Activated naive CD4-positive, alpha-beta T cell treated with anti-CD3 and anti-CD28 coated beads for 36 hours (primary cell): Measurements from ENCODE around the gene HKDC1. TPM values are rescaled to one million over a fixed set of nuclear protein-coding genes. Genes with fewer than 3 reads are reported as not detected.
"Not testable (repeated sequence)": the region's sequence is repeated elsewhere in the genome, so short reads cannot be mapped to it uniquely, and the experiment has no call there.

ENCODE experiments used
- CTCF ChIA-PET: fragments of 350-600 bp; sonication (Branson Sonifier 250); formaldehyde crosslinking; loops from one replicate; lab custom pipeline; 2021; ENCODE audit warnings: antibody characterized with exemption; lab: Charles Lee
- DNase-seq: peaks from one replicate; pipeline ENCODE4 v3.0.0-alpha.2; 2020
- H3K27ac Mint-ChIP-seq: one replicate; pipeline ENCODE4 v1.8.0; 2021; ENCODE audit warnings: mild to moderate bottlenecking, mixed read lengths
- H3K27me3 Mint-ChIP-seq: one replicate; pipeline ENCODE4 v1.8.0; 2021; ENCODE audit warnings: low read depth, mixed read lengths
- H3K36me3 Mint-ChIP-seq: one replicate; pipeline ENCODE4 v1.8.0; 2021; ENCODE audit warnings: low read depth, mixed read lengths
- H3K4me1 Mint-ChIP-seq: one replicate; pipeline ENCODE4 v1.8.0; 2021; ENCODE audit warnings: low read depth, mixed read lengths
- H3K4me3 Mint-ChIP-seq: one replicate; pipeline ENCODE4 v1.8.0; 2021; ENCODE audit warnings: mild to moderate bottlenecking, moderate library complexity, mixed read lengths
- H3K9me3 Mint-ChIP-seq: one replicate; pipeline ENCODE4 v1.8.0; 2021; ENCODE audit warnings: mixed read lengths
- intact Hi-C: fragments of 100-400 bp; cut with micrococcal nuclease; formaldehyde crosslinking; loops from one replicate; pipeline ENCODE4 v1.15.1; 2023
- total RNA-seq, 2 experiments: library from RNA; stranded (reverse); gene quantifications; one replicate each; pipeline ENCODE4 v1.2.3, GENCODE V29; 2021

HKDC1 gene
- total RNA-seq, 2 experiments from 2014 or later: 1.5 to 1.6 TPM

- no peaks in the 10 kb centered on the region for H3K9me3 Mint-ChIP-seq
- intact Hi-C loops: no loop called here
- DNase-seq: no peak
- H3K4me3 Mint-ChIP-seq: no peak overlapping the region
- no peaks in the 10 kb centered on the region for H3K4me1 Mint-ChIP-seq
- H3K27ac Mint-ChIP-seq: no peak overlapping the region
- peaks cover 5% of the 10 kb centered on the region for H3K36me3 Mint-ChIP-seq
- CTCF ChIA-PET: interaction anchor here (0.6 to 2.2 kb wide), 3 partner anchors 8 to 72 kb away, joined by 3 to 5 read pairs (median 4); no protein-coding TSS in a partner anchor
- no peaks in the 10 kb centered on the region for H3K27me3 Mint-ChIP-seq
These were observed 26.6 kb downstream of the HKDC1 start for GRCh38 chr10:69246581-69247312.

GRCh38 chr10:69247313-69247710, 27.2 kb downstream of the HKDC1 start:
- Mint-ChIP-seq H3K9me3 (no peaks in the 10 kb centered on the region), H3K27ac (no peak overlapping the region), H3K27me3 (no peaks in the 10 kb centered on the region), H3K36me3 (peaks cover 6% of the 10 kb centered on the region), H3K4me3 (no peak overlapping the region), H3K4me1 (no peaks in the 10 kb centered on the region)
- CTCF ChIA-PET: interaction anchor here (0.6 to 2.2 kb wide), 2 partner anchors 9 to 73 kb away, joined by 3 to 5 read pairs; no protein-coding TSS in a partner anchor
- DNase-seq: no peak
- intact Hi-C loops: no loop called here

- Mint-ChIP-seq H3K27ac (no peak overlapping the region), H3K4me3 (no peak overlapping the region), H3K36me3 (peaks cover 6% of the 10 kb centered on the region), H3K9me3 (no peaks in the 10 kb centered on the region), H3K27me3 (no peaks in the 10 kb centered on the region), H3K4me1 (no peaks in the 10 kb centered on the region)
- intact Hi-C loops: no loop called here
- DNase-seq: no peak
- CTCF ChIA-PET: interaction anchor here (2.2 kb wide), 1 partner anchor 10 kb away, joined by 5 read pairs; no protein-coding TSS in a partner anchor
These were observed 28.1 kb downstream of the HKDC1 start for GRCh38 chr10:69248117-69248730.

- Mint-ChIP-seq H3K9me3 (no peaks in the 10 kb centered on the region), H3K27ac (no peak overlapping the region), H3K4me1 (no peaks in the 10 kb centered on the region), H3K27me3 (no peaks in the 10 kb centered on the region), H3K36me3 (peaks cover 6% of the 10 kb centered on the region), H3K4me3 (no peak overlapping the region)
- intact Hi-C loops: no loop called here
- CTCF ChIA-PET: interaction anchor here (1.7 kb wide), 1 partner anchor 11 kb away, joined by 7 read pairs; no protein-coding TSS in a partner anchor
- no peak for DNase-seq
These were observed 29.9 kb downstream of the HKDC1 start for GRCh38 chr10:69250041-69250440.

- H3K9me3 Mint-ChIP-seq, H3K4me3 Mint-ChIP-seq, H3K27me3 Mint-ChIP-seq, H3K36me3 Mint-ChIP-seq, DNase-seq, intact Hi-C loops, H3K4me1 Mint-ChIP-seq, H3K27ac Mint-ChIP-seq: not testable (repeated sequence)
- CTCF ChIA-PET: interaction anchor here (1.7 kb wide), 1 partner anchor 12 kb away, joined by 7 read pairs; no protein-coding TSS in a partner anchor
These were observed 31.3 kb downstream of the HKDC1 start for GRCh38 chr10:69251417-69251816.

GRCh38 chr10:69253171-69253570, 33.0 kb downstream of the HKDC1 start:
- Mint-ChIP-seq H3K4me3 (no peak overlapping the region), H3K27me3 (no peaks in the 10 kb centered on the region), H3K36me3 (peaks cover 6% of the 10 kb centered on the region), H3K4me1 (no peaks in the 10 kb centered on the region), H3K27ac (no peak overlapping the region), H3K9me3 (no peaks in the 10 kb centered on the region)
- intact Hi-C loops: no loop called here
- CTCF ChIA-PET: no interaction called here
- no peak for DNase-seq

GRCh38 chr10:69254877-69255276, 34.7 kb downstream of the HKDC1 start:
- Mint-ChIP-seq H3K27me3 (no peaks in the 10 kb centered on the region), H3K4me3 (no peak overlapping the region), H3K4me1 (peaks cover 2% of the 10 kb centered on the region), H3K9me3 (no peaks in the 10 kb centered on the region), H3K36me3 (peaks cover 9% of the 10 kb centered on the region), H3K27ac (no peak overlapping the region)
- CTCF ChIA-PET: no interaction called here
- intact Hi-C loops: no loop called here
- DNase-seq: no peak

GRCh38 chr10:69259547-69260243, 39.6 kb downstream of the HKDC1 start:
- Mint-ChIP-seq H3K4me1 (peaks cover 17% of the 10 kb centered on the region), H3K36me3 (peaks cover 5% of the 10 kb centered on the region), H3K27ac (no peak overlapping the region), H3K4me3 (no peak overlapping the region), H3K27me3 (no peaks in the 10 kb centered on the region), H3K9me3 (no peaks in the 10 kb centered on the region)
- CTCF ChIA-PET: interaction anchor here (1.0 to 1.9 kb wide), 2 partner anchors 132 to 148 kb away, joined by 3 to 4 read pairs; no protein-coding TSS in a partner anchor
- intact Hi-C loops: loop anchor here (2.0 kb wide), 1 partner anchor 17 kb away; no protein-coding TSS in a partner anchor
- DNase-seq: no peak

- no peak overlapping the region for H3K27ac Mint-ChIP-seq
- CTCF ChIA-PET: interaction anchor here (0.7 kb wide), 1 partner anchor 51 kb away, joined by 3 read pairs; no protein-coding TSS in a partner anchor
- no peak for DNase-seq
- no peaks in the 10 kb centered on the region for H3K27me3 Mint-ChIP-seq
- H3K4me3 Mint-ChIP-seq: no peak overlapping the region
- peaks cover 5% of the 10 kb centered on the region for H3K36me3 Mint-ChIP-seq
- intact Hi-C loops: no loop called here
- no peaks in the 10 kb centered on the region for H3K9me3 Mint-ChIP-seq
- H3K4me1 Mint-ChIP-seq: peaks cover 17% of the 10 kb centered on the region
These were observed 41.1 kb downstream of the HKDC1 start for GRCh38 chr10:69261184-69261583.

GRCh38 chr10:69262292-69262751, 42.2 kb downstream of the HKDC1 start:
- CTCF ChIA-PET: interaction anchor here (0.6 to 1.5 kb wide), 4 partner anchors 30 to 169 kb away, joined by 3 to 9 read pairs (median 6); no protein-coding TSS in a partner anchor
- Mint-ChIP-seq H3K36me3 (peaks cover 5% of the 10 kb centered on the region), H3K27me3 (no peaks in the 10 kb centered on the region), H3K9me3 (no peaks in the 10 kb centered on the region), H3K27ac (peak overlapping the region; percentile 62), H3K4me1 (peaks cover 17% of the 10 kb centered on the region), H3K4me3 (no peak overlapping the region)
- DNase-seq: no peak
- intact Hi-C loops: loop anchor here (1.0 kb wide), 4 partner anchors 40 to 174 kb away; partner anchors contain the start of gene SRGN

GRCh38 chr10:69265521-69265920, 45.4 kb downstream of the HKDC1 start:
- no peak for DNase-seq
- CTCF ChIA-PET: interaction anchor here (0.6 kb wide), 1 partner anchor 62 kb away, joined by 3 read pairs; no protein-coding TSS in a partner anchor
- peaks cover 15% of the 10 kb centered on the region for H3K4me1 Mint-ChIP-seq
- H3K9me3 Mint-ChIP-seq: no peaks in the 10 kb centered on the region
- peaks cover 2% of the 10 kb centered on the region for H3K36me3 Mint-ChIP-seq
- no peak overlapping the region for H3K27ac Mint-ChIP-seq
- intact Hi-C loops: no loop called here
- H3K27me3 Mint-ChIP-seq: no peaks in the 10 kb centered on the region
- H3K4me3 Mint-ChIP-seq: no peak overlapping the region
